GM12801 (cell line): ENCODE results near the gene ADAT2.

Experiments used
- TF ChIP-seq, protein P1 (sequence below): IDR thresholded peaks from one replicate; pipeline ENCODE4 v1.5.1; 2011; ENCODE audit warnings: control low read depth; ENCODE audit not compliant: insufficient read length; ENCODE audit errors: extremely low read depth

ADAT2 gene

DNA sequence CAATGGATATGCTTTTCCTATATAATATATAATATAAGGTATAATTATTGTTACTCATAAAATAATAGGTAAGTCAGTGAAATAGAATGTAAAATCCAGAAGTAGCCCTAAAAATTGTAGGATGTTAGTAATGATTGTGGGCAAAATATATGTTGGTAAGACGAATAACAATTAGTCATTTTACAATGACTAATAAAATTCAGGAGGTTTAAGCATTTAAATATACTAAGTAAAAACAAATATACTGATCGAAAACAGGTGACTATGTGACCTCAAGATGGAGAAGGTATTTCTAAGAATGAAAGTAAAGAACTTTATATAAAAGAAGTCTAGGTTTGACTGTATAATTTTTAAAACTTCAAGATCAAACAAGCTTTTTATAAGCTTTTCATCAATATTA lies 32.1 kb upstream of the ADAT2 start:
- TF ChIP-seq, protein P1, sequence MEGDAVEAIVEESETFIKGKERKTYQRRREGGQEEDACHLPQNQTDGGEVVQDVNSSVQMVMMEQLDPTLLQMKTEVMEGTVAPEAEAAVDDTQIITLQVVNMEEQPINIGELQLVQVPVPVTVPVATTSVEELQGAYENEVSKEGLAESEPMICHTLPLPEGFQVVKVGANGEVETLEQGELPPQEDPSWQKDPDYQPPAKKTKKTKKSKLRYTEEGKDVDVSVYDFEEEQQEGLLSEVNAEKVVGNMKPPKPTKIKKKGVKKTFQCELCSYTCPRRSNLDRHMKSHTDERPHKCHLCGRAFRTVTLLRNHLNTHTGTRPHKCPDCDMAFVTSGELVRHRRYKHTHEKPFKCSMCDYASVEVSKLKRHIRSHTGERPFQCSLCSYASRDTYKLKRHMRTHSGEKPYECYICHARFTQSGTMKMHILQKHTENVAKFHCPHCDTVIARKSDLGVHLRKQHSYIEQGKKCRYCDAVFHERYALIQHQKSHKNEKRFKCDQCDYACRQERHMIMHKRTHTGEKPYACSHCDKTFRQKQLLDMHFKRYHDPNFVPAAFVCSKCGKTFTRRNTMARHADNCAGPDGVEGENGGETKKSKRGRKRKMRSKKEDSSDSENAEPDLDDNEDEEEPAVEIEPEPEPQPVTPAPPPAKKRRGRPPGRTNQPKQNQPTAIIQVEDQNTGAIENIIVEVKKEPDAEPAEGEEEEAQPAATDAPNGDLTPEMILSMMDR = no peak

- TF ChIP-seq, protein P1 = no peak
Measured at GRCh38 chr6:143478479-143479062, 28.1 kb upstream of the ADAT2 start.

DNA sequence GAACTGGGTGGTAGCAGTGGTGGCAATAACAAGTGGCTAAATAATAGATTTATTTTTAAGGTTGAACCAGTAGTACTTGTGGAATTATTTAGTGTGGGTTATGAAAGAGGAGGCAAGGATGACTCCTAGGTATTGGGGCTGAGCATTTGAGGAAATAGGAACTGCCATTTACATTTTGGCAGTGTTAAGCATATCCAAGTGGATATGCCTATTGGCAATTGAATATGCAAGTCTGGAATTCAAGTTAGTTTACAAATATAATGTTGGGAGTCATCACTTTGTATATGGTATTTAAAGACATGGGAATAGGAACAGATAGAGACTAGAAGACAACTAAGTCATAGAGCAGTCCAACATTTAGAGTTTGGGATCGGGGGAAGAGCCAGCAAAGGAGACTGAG lies 26.1 kb upstream of the ADAT2 start:
- TF ChIP-seq, protein P1 = no peak

DNA sequence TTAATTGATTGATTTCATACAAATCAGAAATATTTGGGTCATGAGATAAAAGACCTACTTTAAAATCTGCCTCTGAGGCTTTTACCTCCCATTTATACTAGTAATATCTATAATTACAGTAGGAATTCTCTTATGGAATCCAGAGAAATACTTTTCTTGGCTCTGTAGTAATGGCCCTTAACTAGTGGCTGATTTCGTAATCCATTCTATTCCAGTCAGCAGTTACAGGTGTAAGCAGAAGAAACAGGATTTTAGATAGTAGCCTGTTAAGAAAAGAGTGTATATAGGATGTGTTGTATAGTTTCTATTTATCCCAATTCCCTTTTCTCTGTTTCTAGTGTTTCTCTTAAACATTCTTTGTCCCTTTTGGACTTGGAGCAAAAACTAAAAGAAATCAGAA lies 21.3 kb upstream of the ADAT2 start:
- TF ChIP-seq, protein P1 = no peak

DNA sequence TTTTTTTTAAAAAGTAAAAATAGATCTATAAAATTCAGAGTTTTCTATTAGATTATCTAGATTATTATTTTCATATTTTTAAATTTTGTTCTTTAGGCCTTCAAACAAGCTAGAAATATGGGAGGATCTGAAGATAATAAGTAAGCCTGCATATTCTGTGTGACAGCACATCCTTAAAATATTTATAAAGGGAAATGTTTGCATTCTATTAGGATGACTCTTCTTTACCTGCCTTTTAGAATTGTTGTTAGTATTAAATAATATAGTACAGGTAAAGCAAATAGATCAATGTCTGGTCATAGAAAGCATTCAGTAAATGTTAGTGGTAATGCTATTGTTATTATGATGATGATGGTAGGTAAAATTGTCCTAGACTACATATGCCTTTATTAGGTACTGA lies 17.5 kb upstream of the ADAT2 start:
- TF ChIP-seq, protein P1 = no peak

DNA sequence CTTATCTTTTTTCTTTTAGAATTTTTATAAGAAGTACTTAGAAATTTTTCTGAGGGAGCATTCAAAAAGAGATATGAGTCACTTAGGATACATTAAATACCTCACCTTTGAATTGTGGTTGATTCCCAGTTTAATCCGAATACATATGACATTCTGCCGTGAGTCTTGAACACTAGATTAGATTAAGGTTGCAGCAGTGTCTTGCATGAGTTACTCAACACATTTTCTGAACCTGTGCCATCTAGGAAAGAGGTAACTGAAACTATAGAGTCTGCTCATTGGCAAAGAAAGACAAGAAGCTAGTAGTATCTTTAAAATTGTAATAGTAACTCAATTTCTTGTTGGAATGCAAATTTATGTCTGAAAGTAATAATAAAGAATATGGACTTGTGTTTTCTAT lies 15.1 kb upstream of the ADAT2 start:
- TF ChIP-seq, protein P1 = no peak

DNA sequence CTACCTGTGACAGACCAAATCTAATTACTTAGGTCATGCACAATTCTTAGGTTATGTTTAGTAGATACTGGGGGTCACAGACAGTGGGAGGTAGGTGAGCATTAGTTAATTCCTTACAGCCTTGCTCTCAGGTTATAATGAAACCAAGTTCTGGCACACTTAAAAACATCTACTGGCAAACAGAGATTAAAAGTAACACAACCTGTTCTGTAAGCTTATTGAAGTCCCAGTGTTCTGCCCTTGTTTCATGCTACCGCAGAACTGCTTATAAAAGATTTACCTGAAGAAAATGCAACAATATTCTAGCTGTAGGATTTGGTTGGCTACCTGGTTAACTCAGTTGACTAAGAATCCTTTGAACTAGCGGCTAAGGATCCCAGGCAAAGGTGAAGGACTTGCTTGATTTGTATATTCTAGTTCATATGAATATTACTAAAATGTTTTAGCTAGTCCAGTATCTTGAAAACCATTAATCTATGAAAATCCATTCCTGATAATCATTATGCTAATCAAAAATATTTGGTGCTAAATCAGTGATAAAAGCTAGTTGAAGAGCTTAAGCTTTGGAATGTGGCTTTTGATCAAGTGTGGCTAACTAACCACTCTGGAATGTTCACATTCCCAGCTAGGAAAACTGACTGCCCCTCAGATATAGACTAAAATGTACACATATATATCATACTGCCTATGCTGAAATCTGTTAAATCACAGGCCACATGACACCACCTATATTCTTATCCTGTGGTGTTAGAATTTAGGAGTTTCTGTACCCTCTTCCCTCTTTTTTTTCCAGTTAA lies 7.3 kb upstream of the ADAT2 start:
- TF ChIP-seq, protein P1 = no peak
